Parathyroid adenoma (tissue), 2 donors: Measurements from ENCODE around the gene ACOX1.

ENCODE experiments used
- H2AFZ ChIP-seq: fragments of 300-600 bp; sonication (generic); one replicate; pipeline ENCODE4 v1.7.0; 2017; ENCODE audit warnings: antibody characterized with exemption, mild to moderate bottlenecking
- H3K27ac ChIP-seq: fragments of 300-600 bp; sonication (generic); one replicate; pipeline ENCODE4 v1.7.0; 2017
- H3K27me3 ChIP-seq: fragments of 300-600 bp; sonication (generic); one replicate; pipeline ENCODE4 v1.7.0; 2017; ENCODE audit warnings: low read length; ENCODE audit not compliant: control insufficient read depth, insufficient read depth
- H3K36me3 ChIP-seq: fragments of 300-600 bp; sonication (generic); one replicate; pipeline ENCODE4 v1.7.0; 2017; ENCODE audit warnings: low read length; ENCODE audit not compliant: control insufficient read depth, insufficient read depth
- H3K4me1 ChIP-seq: fragments of 300-600 bp; sonication (generic); one replicate; pipeline ENCODE4 v1.7.0; 2017; ENCODE audit warnings: control low read depth
- H3K4me2 ChIP-seq: fragments of 300-600 bp; sonication (generic); one replicate; pipeline ENCODE4 v1.7.0; 2017; ENCODE audit warnings: low read length
- H3K4me3 ChIP-seq: fragments of 300-600 bp; sonication (generic); one replicate; pipeline ENCODE4 v1.7.0; 2017; ENCODE audit warnings: low read depth, low read length
- H3K79me2 ChIP-seq: fragments of 300-600 bp; sonication (generic); one replicate; pipeline ENCODE4 v1.7.0; 2017; ENCODE audit warnings: control low read depth
- H3K9ac ChIP-seq: fragments of 300-600 bp; sonication (generic); one replicate; pipeline ENCODE4 v1.7.0; 2017; ENCODE audit warnings: mild to moderate bottlenecking
- H3K9me3 ChIP-seq: fragments of 300-600 bp; sonication (generic); one replicate; pipeline ENCODE4 v1.7.0; 2017; ENCODE audit warnings: low read length; ENCODE audit not compliant: control insufficient read depth
- TF ChIP-seq, protein P1 (sequence below): fragments of 300-600 bp; sonication (generic); IDR thresholded peaks from one replicate; pipeline ENCODE4 v1.7.0; 2017; ENCODE audit warnings: antibody characterized with exemption, mild to moderate bottlenecking
- donor health status: primary hyperparathyroidism.

Gene ACOX1

DNA sequence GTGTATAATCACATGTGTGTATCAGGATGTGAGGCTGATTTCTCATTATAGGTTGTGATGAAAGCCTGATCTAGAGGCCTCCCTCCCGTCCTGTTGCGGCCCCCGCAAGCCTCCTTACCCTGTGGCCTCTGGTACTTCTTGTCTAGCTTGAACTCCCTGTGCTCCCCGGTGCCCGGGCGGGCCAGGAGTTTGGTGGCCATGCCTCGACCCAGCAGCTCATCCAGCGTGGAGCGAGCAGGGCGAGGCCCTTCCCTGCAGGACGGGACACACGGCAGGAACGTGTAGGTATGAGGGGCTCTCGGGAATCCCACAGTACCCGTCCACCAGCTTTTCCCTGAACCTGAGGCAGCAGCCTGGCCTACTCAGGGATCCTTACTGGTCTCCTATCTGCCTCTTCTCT lies 53.1 kb downstream of the ACOX1 start:
- Histone ChIP-seq H3K4me2 (no peak overlapping the region), H3K4me1 (no peaks in the 10 kb centered on the region), H3K27me3 (no peaks in the 10 kb centered on the region), H3K36me3 (no peaks in the 10 kb centered on the region), H3K9ac (no peak overlapping the region), H3K27ac (no peak overlapping the region), H3K4me3 (no peak overlapping the region), H3K79me2 (no peaks in the 10 kb centered on the region), H2AFZ (no peak overlapping the region), H3K9me3 (no peaks in the 10 kb centered on the region)
- TF ChIP-seq, protein P1, sequence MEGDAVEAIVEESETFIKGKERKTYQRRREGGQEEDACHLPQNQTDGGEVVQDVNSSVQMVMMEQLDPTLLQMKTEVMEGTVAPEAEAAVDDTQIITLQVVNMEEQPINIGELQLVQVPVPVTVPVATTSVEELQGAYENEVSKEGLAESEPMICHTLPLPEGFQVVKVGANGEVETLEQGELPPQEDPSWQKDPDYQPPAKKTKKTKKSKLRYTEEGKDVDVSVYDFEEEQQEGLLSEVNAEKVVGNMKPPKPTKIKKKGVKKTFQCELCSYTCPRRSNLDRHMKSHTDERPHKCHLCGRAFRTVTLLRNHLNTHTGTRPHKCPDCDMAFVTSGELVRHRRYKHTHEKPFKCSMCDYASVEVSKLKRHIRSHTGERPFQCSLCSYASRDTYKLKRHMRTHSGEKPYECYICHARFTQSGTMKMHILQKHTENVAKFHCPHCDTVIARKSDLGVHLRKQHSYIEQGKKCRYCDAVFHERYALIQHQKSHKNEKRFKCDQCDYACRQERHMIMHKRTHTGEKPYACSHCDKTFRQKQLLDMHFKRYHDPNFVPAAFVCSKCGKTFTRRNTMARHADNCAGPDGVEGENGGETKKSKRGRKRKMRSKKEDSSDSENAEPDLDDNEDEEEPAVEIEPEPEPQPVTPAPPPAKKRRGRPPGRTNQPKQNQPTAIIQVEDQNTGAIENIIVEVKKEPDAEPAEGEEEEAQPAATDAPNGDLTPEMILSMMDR, result no peak

DNA sequence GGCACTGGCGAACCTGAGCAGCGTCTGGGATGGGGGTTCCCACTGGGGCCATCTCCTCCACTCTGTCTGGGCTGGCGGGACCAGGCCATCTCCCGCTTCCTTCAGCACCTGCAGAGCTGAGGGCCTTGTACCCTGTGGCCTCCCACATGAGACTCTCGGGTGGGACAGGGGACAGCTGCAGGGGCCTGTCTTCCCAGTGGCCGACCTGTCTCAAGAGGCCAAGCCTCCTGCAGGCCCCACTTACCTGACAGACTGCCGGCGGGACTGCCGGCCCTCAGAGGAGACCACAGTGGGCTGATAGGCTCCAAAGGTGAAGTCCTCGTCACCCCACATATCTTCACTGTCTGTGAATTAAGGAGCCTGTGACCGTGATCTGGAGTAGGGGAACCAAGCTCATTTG lies 53.9 kb downstream of the ACOX1 start:
- no peak overlapping the region for H3K4me2 ChIP-seq
- H2AFZ ChIP-seq, result no peak overlapping the region
- no peaks in the 10 kb centered on the region for H3K4me1 ChIP-seq
- no peaks in the 10 kb centered on the region for H3K9me3 ChIP-seq
- no peaks in the 10 kb centered on the region for H3K27me3 ChIP-seq
- no peak overlapping the region for H3K9ac ChIP-seq
- no peak overlapping the region for H3K4me3 ChIP-seq
- H3K27ac ChIP-seq, result no peak overlapping the region
- H3K79me2 ChIP-seq, result no peaks in the 10 kb centered on the region
- TF ChIP-seq, protein P1, result no peak
- H3K36me3 ChIP-seq, result no peaks in the 10 kb centered on the region

DNA sequence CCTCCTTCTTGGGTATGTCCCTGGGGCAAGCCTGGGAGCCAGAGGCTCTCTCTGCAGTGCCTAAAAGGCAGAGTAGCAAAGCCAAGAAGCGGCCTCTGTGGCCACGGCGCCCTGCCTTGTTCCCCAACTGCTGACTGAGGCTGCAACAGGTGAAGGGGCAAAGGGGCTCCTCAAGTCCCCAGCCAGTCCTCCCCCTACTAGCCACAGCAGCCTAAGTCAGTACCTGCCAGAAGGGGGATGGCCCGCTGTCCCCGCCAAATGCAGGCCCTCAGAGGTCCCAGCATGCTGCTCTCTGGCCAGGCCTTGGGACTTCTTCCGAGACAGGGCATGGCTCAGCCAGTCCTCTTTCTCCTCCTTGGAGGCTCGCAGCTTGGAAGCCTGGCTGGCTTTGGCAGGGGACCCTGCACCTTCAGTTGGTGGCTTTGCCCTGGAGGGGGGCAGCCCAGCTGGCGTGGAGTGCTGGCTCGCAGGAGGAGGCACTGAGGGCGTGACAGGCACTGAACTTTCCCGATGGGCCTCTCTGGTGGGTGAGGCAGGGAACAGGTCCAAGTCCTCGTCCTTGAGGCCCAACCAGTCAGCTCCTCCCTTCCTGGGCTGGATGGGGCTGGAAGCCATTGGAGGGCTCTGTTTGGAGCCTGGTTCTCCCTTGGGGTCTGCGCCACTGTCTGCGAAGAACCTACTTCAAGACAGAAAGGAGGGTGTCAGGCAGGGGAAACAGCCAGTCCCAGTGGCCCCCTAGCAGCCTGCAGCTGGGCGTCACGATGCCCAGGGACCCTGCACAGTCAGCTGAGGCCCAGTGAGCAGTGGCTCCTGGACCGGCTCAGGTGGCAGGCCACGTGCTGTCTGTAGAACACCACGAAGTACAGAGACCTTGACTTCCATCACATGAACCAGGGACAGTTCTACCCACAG lies 55.7 kb downstream of the ACOX1 start:
- Histone ChIP-seq H3K9me3 (no peaks in the 10 kb centered on the region), H3K9ac (no peak overlapping the region), H3K4me2 (no peak overlapping the region), H3K4me3 (no peak overlapping the region), H3K36me3 (no peaks in the 10 kb centered on the region), H3K27me3 (no peaks in the 10 kb centered on the region), H2AFZ (no peak overlapping the region), H3K27ac (no peak overlapping the region), H3K4me1 (no peaks in the 10 kb centered on the region), H3K79me2 (no peaks in the 10 kb centered on the region)
- TF ChIP-seq, protein P1, result no peak

DNA sequence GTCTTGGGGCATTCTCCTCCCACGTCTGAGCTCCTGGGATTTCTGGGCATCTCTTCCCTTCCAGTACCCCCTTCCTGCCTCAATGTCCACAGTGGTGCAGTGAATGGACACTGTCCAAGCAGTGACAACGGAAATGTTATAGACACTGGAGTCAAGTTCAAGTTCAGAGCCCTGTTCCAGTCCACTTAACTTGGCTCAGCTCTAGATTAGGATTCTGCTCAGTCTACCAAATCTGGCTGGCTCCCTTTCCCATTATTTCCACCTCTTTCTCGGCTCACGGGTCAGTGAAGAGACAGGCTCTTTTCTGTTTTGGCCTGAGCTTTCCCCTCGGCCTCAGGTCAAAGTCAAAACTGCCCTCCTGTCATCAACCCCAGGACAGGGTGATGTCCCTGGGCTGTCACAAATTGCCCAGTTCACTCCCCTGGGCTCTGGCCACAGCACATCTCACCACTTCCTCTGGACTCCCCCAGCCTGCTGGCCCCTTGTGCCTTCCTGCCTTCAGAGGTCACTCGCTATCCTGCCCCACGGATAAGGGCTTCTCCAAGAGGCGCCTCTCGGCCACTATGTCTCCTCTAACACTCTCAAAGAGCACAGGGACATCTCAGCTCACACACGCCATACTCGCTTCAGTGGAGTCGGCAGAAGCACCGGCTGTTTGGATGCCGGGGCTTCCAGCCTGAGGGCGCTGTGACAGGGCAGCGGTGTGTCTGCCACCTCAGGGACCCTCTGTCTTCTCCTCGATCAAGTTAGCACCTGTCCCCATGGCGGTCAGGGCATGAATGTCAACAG lies 56.6 kb downstream of the ACOX1 start:
- Histone ChIP-seq H3K4me2 (no peak overlapping the region), H3K4me1 (no peaks in the 10 kb centered on the region), H3K9me3 (no peaks in the 10 kb centered on the region), H3K79me2 (no peaks in the 10 kb centered on the region), H3K4me3 (no peak overlapping the region), H3K27ac (no peak overlapping the region), H3K27me3 (no peaks in the 10 kb centered on the region), H3K36me3 (no peaks in the 10 kb centered on the region), H2AFZ (no peak overlapping the region), H3K9ac (no peak overlapping the region)
- TF ChIP-seq, protein P1, result no peak
